ENCODE measurements around the gene ANXA2R. TPM values are rescaled to one million over a fixed set of nuclear protein-coding genes. Genes with fewer than 3 reads are reported as not detected.

ANXA2R gene
- polyA plus RNA-seq, 1 of the 3 experiments (the other 2 are of a cell fraction) = 1.9 TPM

DNA sequence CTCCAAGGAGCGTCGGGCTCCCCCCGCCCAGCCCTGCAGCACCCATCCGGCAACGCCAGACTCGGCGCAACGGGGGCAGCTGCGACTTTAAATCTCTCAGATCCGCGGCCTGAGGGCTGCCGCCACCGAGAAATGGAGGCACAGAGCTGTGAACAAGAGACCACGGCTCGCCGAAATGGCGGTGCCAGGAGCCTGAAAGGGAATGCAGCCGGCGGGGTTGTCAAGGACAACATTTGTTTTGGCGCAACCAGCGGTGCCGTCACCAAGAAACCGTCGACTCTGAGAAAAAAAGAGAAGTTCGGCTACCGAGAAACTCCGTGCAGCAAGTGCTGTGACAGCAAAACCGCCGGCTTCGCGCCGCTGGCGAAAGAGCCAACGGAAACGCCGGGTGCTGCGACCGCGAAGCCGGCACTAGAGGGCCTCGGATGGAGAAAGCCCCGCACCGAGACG is 2.1 kb upstream of the ANXA2R start:
- no peaks in the 10 kb centered on the region for H3K9me3 ChIP-seq
- H3K79me2 ChIP-seq (ENCODE audit: insufficient read depth) = peaks cover 33% of the 10 kb centered on the region
- H4K20me1 ChIP-seq (ENCODE audit: insufficient read depth) = no peaks in the 10 kb centered on the region
- WGBS (ENCODE audit: low lambda C conversion rate) = under 1% methylated on average over 32 of the region's 44 CpGs
- peak overlapping the region; percentile 84 for H2AFZ ChIP-seq (ENCODE audit: low read depth)
- POLR2A ChIA-PET = interaction anchor here (1.0 kb wide), 1 partner anchor 79 kb away, joined by 3 read pairs; no protein-coding TSS in a partner anchor
- H3K9ac ChIP-seq = peak overlapping the region; percentile 82
- CTCF ChIA-PET = interaction anchor here (0.9 to 6.1 kb wide), 16 partner anchors 9 to 347 kb away, joined by 3 to 41 read pairs (median 5); no protein-coding TSS in a partner anchor
- no peaks in the 10 kb centered on the region for H3K36me3 ChIP-seq (replicated peaks in 1 of 2; ENCODE audit: control insufficient read depth in 1 of 2, insufficient read depth in 2 of 2, low read length in 1 of 2)
- H3K4me2 ChIP-seq = peak overlapping the region; percentile 99
- peak overlapping the region; percentile 58 to 72 for H3K4me3 ChIP-seq (ENCODE audit: low read depth in 2 of 2, low read length in 1 of 2)
- H3K27ac ChIP-seq (ENCODE audit: low read depth in 2 of 2, low read length in 1 of 2) = peak overlapping the region; percentile 77 to 93; a peak in 3 of 4 replicates
- H3F3A ChIP-seq (replicated peaks; ENCODE audit: insufficient read depth) = peaks cover 49% of the 10 kb centered on the region
- no peaks in the 10 kb centered on the region for H3K9me2 ChIP-seq
- TF ChIP-seq YY1 (IDR thresholded peaks at IDR 0.05; ENCODE audit: low read depth) = peak; percentile 75
- no peak for TF ChIP-seq RAD21 (IDR thresholded peaks at IDR 0.05; ENCODE audit: low read length)
- TF ChIP-seq, protein P1, sequence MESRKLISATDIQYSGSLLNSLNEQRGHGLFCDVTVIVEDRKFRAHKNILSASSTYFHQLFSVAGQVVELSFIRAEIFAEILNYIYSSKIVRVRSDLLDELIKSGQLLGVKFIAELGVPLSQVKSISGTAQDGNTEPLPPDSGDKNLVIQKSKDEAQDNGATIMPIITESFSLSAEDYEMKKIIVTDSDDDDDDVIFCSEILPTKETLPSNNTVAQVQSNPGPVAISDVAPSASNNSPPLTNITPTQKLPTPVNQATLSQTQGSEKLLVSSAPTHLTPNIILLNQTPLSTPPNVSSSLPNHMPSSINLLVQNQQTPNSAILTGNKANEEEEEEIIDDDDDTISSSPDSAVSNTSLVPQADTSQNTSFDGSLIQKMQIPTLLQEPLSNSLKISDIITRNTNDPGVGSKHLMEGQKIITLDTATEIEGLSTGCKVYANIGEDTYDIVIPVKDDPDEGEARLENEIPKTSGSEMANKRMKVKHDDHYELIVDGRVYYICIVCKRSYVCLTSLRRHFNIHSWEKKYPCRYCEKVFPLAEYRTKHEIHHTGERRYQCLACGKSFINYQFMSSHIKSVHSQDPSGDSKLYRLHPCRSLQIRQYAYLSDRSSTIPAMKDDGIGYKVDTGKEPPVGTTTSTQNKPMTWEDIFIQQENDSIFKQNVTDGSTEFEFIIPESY (IDR thresholded peaks at IDR 0.05; ENCODE audit: borderline replicate concordance, low read depth) = no peak
- no peak for TF ChIP-seq FOXM1 (IDR thresholded peaks at IDR 0.05; ENCODE audit: low read depth)
- peak; percentile 37 for TF ChIP-seq CTCF (IDR thresholded peaks at IDR 0.05)
- TF ChIP-seq MAX (IDR thresholded peaks at IDR 0.05; ENCODE audit: low read depth) = no peak
- TF ChIP-seq SIN3A (IDR thresholded peaks at IDR 0.05; ENCODE audit: borderline replicate concordance, low read depth, low read length) = peak; percentile 17; the same call in 1 of the 2 replicates
- TF ChIP-seq TAF1 (IDR thresholded peaks at IDR 0.05; ENCODE audit: borderline replicate concordance, low read depth, low read length) = 0 out of 2 replicates have a peak, but pooled peaks have one; percentile 1
- H3K4me1 ChIP-seq (ENCODE audit: control insufficient read depth in 1 of 2, insufficient read depth in 2 of 2, low read depth in 1 of 2, low read length in 1 of 2) = peaks cover 0 to 24% of the 10 kb centered on the region in 2 experiments; a peak in 1 of 4 replicates
- H3K27me3 ChIP-seq (ENCODE audit: insufficient read depth) = no peaks in the 10 kb centered on the region
- DNase-seq = peak; percentile 68

GRCh38 chr5:43041669-43042175 is 1.6 kb upstream of the ANXA2R start:
- POLR2A ChIA-PET = no interaction called here
- peak overlapping the region; percentile 82 for H3K9ac ChIP-seq
- peak overlapping the region; percentile 84 for H2AFZ ChIP-seq (ENCODE audit: low read depth)
- DNase-seq = no peak
- H3K79me2 ChIP-seq (ENCODE audit: insufficient read depth) = peaks cover 37% of the 10 kb centered on the region
- H3K4me2 ChIP-seq = peak overlapping the region; percentile 99
- H3K27ac ChIP-seq (ENCODE audit: low read depth in 2 of 2, low read length in 1 of 2) = peak overlapping the region; percentile 77 to 93; a peak in 3 of 4 replicates
- no peaks in the 10 kb centered on the region for H4K20me1 ChIP-seq (ENCODE audit: insufficient read depth)
- TF ChIP-seq, protein P2, sequence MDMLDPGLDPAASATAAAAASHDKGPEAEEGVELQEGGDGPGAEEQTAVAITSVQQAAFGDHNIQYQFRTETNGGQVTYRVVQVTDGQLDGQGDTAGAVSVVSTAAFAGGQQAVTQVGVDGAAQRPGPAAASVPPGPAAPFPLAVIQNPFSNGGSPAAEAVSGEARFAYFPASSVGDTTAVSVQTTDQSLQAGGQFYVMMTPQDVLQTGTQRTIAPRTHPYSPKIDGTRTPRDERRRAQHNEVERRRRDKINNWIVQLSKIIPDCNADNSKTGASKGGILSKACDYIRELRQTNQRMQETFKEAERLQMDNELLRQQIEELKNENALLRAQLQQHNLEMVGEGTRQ (IDR thresholded peaks at IDR 0.05; ENCODE audit: borderline replicate concordance, low read depth, low read length) = no peak
- no peak for TF ChIP-seq RXRA (IDR thresholded peaks at IDR 0.05; ENCODE audit: borderline replicate concordance, low read depth)
- peak; percentile 42; the same call in 1 of the 2 replicates for TF ChIP-seq GABPA (IDR thresholded peaks at IDR 0.05; ENCODE audit: low read depth)
- TF ChIP-seq RFX5 (IDR thresholded peaks at IDR 0.05; ENCODE audit: low read length) = no peak
- TF ChIP-seq CHD2 (IDR thresholded peaks at IDR 0.05; ENCODE audit: low read length, partially characterized antibody) = peak; percentile 3
- TF ChIP-seq MAX (IDR thresholded peaks at IDR 0.05; ENCODE audit: low read depth) = peak; percentile 20; the same call in 1 of the 2 replicates
- TF ChIP-seq, protein P1 (IDR thresholded peaks at IDR 0.05; ENCODE audit: borderline replicate concordance, low read depth) = no peak
- H3K27me3 ChIP-seq (ENCODE audit: insufficient read depth) = no peaks in the 10 kb centered on the region
- no peaks in the 10 kb centered on the region for H3K36me3 ChIP-seq (replicated peaks in 1 of 2; ENCODE audit: control insufficient read depth in 1 of 2, insufficient read depth in 2 of 2, low read length in 1 of 2)
- 1% methylated on average over 12 of the region's 33 CpGs for WGBS (ENCODE audit: low lambda C conversion rate)
- CTCF ChIA-PET = interaction anchor here (0.8 to 6.1 kb wide), 22 partner anchors 9 to 348 kb away, joined by 3 to 41 read pairs (median 5); no protein-coding TSS in a partner anchor
- peaks cover 0 to 24% of the 10 kb centered on the region in 2 experiments; a peak in 1 of 4 replicates for H3K4me1 ChIP-seq (ENCODE audit: control insufficient read depth in 1 of 2, insufficient read depth in 2 of 2, low read depth in 1 of 2, low read length in 1 of 2)
- peaks cover 49% of the 10 kb centered on the region for H3F3A ChIP-seq (replicated peaks; ENCODE audit: insufficient read depth)
- H3K9me2 ChIP-seq = no peaks in the 10 kb centered on the region
- peak overlapping the region; percentile 58 to 72 for H3K4me3 ChIP-seq (ENCODE audit: low read depth in 2 of 2, low read length in 1 of 2)
- H3K9me3 ChIP-seq = no peaks in the 10 kb centered on the region
